HG03520 (cell line): Measurements from ENCODE around the gene KLF13.

Experiments
- ATAC-seq: cut with Tn5 transposase; IDR thresholded peaks from one replicate; pipeline ENCODE4 v1.9.1; 2021; ENCODE audit warnings: mild to moderate bottlenecking, moderate library complexity; ENCODE audit not compliant: unreplicated experiment

Gene KLF13

DNA sequence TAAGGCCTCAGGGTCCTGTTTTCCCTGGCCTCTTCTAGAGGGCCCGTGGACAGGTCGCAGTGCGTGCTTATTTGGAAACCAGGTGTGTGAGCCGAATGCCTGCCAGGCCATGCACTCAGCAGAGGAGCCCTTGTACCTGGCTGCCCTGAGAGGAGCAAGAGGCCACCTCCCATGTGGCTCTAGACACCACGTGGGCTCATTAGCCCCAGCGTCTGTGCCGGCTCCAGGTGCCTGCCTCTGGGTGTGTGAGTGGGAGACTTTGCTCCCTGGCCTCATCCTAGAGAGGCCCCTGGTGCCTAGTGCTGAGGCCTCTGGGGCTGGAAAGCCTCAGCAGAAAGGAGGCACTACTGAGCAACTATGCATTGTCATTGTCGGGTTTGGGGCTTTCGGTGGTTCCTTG, 50.4 kb downstream of the KLF13 start:
- ATAC-seq, result no peak

DNA sequence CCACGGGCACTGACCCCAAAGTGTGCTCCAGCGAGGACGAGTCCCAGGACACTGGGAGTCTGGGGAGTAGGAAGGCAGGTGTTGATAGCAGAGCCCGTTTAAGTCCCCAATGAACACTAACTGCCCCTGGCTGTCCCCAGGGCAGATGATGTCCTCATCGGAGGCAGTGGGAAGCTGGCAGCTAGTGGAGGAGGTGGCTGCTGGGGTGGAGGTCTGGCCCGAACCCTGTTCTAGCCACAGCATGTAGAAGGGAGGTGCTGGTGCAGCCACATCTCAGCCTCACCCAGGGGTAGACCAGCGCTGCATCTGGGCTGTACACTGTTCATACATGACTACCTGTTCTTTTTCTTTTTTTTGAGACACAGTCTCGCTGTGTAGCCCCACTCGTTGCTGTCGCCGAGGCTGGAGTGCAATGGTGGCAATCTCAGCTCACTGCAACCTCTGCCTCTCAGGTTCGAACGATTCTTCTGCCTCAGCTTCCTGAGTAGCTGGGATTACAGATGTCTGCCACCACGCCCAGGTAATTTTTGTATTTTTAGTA, 51.8 kb downstream of the KLF13 start:
- ATAC-seq, result no peak

DNA sequence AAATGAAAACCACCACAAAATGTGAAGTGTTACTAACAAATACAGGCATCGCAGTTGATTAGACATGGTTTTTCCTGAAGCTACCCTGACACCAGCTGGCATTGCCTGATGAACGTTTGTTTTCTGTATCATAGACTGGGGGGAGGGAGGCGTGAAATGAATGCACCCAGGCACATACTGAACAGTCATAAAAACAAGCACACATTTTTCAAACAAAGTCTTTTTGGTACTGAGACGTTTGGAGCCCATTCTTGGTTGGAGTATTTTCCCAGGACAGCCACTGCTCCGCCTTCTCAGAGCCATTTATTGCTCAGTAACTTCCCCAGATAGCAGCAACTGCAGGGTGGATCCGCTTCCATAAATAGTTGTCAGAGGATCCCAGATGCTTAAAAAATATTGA, 52.4 kb downstream of the KLF13 start:
- no peak for ATAC-seq

DNA sequence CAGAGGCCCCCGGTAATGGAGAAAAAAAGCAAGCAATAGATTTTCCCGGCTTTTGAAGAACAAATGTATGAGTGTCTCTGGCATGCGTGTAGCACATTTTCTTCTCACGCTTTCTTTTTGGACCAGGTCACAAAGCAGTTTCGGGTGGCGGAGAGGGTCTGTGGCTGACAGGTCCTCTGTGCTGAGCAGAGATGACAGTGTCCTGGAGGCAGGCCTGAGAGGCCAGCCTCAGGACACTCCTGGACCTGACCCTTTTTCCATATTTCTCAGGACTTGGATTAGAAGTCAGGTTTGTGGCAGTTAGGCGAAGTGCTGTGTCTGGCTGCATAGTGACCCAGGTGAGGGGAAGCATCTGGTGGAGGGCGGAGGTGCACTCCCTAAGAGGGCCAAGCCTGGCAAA, 52.9 kb downstream of the KLF13 start:
- no peak for ATAC-seq

DNA sequence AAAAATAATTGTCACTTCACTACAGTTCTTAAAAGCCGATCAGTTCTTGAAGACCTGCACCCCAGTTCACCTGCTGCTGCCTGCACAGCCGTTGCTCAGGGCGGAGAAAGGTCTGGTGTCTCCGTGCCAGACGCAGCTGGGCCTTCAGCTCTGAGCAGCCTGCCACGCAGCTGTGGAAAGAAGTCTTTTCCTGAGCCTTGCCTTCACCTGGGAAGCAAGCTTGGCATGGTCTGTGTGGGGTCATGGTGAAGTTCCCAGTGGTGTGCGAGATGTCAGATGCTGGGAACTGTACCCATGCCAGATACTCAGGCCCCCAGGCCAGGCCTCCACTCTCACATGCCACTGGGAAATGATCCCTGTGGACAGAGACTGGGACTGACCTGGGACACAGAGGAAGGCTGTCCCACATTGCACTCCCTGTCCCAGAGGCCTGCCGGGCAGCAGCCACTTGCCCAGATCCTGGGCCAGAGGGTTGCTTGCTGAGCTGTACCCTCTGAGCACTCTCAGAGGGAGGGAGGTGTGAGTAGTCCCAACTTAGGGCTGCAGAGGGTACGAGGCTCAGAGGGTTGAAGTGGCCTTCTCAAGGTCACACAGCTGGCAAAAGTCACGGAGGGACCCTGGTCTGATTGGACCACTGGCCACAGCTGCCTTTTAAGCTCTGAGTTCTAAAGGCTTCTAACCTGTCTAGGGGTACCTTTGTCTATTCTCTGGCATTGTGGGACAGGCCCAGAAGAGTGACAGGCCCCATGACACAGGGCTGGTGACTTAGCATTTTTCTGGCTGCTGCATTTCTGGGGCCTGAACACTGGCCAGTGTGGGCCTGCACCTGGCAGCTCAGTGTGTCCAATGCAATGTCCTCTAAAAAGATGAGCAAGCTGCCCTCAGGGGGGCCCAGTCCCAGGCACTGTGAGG, 55.4 kb downstream of the KLF13 start:
- no peak for ATAC-seq

DNA sequence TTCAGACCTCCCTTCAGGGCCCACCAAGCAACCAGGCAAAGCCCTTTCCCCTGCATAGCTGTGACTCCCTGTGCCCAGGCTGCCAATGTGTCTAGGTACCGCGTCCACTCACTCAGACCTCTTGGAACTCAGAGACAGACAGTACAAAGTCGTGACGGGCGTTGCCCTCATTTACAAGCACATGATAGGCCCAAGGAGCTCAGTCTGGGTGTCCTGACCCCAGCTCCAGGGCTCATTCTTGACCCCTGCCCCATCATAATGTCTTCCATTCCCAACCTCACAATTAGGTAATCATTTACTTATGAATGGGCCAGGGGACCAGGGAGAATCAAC, 56.0 kb downstream of the KLF13 start:
- no peak for ATAC-seq

DNA sequence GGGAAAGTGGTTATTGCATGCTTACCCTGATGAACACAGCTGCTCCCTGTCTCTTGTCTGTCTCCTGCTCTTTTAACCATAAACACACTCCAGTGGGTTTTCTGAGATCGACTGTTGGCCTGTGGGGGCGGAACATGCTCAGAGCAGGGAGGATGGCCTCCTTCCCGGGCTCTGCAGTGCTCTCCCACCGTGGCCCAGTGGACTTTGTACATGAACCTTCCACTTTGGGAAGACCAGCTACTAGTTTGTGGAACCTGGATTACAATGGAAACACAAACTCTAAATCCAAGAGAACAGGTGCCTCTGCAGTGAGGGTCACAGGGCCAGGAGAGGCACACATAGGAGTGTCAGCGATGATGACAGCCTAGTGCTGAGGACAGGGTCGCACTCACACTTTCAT, 56.5 kb downstream of the KLF13 start:
- no peak for ATAC-seq

DNA sequence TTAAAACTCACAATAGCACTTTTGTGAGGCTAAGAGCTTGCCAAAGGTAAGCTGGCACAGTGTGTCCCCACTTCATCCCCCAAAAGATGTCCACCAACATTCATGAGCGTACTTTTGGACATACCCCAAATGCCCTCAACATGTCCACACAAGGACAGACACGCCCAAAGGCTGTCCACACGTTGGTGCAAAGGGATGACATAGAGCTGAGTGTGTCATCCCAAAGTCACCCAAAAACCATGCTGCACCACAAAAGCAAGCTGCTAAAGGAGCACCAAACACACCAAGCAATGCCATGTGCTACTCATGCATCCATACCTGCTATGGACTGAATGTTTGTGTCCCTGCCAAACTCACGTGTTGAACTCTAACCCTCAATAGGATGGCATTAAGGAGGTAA, 57.9 kb downstream of the KLF13 start:
- no peak for ATAC-seq

DNA sequence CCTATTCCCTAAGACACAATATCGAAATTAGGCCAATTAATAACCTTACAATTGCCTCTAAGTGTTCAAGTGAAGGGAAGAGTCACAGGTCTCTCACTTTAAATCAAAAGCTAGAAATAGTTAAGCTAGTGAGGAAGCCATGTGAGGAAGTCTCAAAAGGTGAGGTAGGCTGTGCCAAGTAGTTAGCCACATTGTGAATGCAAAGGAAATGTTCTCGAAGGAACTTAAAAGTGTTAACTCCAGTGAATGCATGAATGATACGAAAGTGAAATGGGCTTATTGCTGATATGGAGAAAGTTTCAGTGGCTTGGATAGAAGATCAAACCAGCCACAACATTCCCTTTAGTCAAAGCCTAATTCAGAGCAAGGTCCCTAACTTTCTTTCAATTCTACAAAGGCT, 59.1 kb downstream of the KLF13 start:
- ATAC-seq, result no peak

DNA sequence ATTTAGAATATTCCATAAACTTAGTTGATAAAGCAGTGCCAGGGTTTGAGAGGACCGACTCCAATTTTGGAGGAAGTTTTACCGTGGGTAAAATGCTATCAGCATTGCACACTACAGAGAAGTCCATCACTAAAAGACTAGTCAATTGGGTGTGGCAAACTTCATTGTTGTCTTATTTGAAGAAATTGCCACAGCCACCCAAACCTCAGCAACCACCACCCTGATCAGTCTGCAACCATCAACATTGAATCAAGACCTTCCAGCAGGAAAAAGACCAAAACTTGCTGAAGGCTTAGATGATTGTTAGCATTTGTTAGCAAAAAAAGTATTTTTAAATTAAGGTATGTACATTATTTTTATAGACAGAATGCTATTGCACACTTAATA, 60.5 kb downstream of the KLF13 start:
- no peak for ATAC-seq

DNA sequence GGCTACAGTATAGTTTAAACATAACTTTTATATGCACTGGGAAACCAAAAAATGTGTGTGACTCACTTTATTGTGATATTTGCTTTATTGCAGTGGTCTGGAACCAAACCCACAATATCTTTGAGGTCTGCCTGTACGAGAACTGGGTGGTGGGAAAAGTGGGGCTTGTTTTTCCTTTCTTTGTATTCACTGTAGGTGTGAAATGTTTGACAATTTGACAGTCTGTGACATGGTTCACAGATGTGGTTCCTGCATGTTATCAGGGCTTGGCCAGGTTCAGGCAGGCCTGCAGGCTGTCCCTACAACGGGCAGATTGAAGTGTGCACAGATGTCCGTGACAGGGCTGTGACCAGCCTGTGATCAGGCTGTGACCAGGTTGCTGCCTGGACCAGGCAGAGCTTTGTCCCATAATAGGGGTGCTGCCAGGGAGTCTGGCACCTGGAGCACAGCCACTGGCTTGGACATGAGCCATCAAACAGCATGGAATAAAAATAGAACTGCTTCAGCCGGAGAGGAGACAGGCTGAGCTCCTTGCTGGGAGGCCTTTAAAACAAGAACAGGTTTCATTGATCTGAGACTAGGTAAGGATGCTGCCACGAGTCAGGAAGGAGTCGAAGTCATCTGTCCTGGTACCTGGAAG, 61.0 kb downstream of the KLF13 start:
- ATAC-seq, result no peak

DNA sequence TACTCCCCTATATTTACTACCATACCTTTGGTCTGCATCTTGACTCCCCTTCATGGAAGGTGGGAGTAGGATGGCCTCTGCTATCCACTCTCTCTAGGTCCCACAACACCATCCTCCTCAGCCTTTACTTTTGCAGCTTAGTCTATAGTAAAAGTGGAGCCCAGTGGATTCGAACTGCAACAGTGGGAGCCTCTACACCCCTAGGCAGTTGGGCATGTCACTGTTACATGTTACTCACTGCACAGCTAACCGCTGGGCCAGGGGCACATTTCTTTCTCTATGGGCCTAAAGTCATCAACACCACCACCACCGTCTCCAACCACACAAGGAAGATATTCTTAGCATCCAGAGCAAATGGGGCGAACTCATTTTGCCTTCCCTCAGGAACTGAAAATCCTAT, 62.9 kb downstream of the KLF13 start:
- no peak for ATAC-seq

DNA sequence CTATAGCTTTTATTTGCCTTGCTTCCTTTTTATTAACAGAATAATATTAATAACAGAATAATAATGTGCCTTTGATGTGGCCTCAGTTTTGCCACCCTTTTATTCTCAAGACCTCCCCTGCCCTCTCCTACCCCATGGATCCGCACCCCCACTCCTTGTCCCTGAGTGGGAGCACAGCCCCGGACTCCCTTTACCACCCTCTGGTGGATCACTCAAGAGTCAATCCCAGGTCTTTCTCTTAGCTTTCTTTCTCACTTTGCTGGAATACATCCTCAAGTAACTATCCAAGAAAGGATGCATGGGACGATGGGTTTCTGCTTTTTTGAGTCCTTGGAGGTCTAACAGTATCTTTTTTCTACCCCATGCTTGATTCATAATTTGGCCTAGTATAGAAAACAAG, 63.4 kb downstream of the KLF13 start:
- ATAC-seq, result no peak

DNA sequence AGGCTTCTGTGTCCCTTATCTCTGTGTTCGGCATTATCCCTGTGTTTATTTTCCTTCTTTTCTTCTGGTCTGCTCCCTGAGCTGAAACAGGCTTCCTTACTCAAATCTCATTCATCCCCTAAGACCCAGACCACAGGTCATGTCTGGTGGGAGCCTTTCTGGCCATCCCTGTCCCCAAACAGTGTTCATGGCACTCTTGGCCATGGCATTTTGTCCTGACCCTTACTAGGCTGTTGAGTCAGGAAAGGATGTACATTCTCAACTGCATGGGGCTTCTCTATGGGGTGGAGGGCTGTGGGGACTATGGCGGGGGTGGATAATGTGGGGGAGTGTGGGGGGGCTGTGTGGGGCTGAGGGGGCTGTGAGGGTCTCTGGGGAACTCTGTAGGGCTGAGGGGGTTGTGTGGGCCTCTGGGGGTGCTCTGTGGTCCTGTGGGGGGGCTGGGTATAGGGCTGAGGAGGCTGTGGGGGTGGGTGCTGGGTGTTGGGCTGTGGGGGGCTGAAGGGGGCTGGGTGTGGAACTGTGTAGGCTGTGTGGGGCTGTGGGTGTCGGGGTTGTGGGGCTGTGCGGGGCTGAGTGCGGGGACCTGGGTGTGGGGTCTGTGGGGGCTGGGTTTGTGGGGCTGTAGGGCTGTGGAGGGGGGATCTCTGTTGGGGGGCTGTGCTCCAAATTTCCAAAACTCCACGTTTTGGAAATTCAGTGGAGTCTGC, 64.3 kb downstream of the KLF13 start:
- ATAC-seq, result no peak

DNA sequence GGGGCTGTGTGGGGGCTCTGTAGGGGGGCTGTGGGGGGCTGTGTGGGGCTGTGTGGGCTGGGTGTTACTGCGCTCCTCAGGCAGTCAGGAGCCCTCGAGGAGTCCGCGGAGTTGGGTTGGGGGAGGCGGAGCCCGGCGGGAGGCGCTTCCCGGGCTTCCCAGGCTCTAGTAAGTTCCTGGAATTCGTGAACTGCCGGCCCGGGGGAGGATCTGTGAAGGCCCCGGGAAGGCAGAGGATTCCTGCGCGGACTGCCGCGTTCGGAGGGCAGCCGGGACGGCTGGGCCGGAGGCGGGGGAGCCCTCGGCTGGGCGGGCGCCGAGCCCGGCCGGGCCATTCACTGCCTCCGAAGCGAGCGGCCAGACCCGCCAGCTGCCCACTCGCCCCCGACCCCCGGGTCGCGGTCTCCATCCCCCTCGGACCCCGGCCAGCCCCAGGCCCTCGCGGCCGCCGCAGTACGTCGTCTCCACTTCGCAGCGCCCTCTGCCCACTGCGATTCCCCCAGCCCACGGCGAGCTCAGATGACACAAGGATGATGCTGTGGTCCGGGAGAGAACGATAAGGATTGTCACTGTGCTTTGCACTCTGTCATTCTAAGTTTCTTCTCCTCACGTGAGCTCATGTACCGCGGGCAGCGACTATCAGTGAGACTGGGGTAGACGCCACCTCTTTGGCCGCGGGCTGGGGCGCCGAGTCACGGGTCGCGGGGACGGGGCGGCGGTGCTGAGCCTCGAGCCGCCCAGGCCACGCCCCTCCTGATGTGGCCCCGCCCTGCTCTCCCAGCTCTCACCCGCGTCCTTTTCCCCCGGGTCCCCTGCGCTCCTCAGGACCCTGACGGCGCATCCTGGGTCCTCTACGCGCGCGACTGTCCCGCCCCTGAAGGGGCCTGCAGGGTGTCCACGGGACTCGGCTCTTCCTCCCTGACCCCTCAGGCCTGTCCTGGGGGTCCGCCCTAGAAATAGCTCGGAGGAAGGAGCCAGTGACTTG, 65.3 kb downstream of the KLF13 start:
- ATAC-seq, result peak; percentile 83

DNA sequence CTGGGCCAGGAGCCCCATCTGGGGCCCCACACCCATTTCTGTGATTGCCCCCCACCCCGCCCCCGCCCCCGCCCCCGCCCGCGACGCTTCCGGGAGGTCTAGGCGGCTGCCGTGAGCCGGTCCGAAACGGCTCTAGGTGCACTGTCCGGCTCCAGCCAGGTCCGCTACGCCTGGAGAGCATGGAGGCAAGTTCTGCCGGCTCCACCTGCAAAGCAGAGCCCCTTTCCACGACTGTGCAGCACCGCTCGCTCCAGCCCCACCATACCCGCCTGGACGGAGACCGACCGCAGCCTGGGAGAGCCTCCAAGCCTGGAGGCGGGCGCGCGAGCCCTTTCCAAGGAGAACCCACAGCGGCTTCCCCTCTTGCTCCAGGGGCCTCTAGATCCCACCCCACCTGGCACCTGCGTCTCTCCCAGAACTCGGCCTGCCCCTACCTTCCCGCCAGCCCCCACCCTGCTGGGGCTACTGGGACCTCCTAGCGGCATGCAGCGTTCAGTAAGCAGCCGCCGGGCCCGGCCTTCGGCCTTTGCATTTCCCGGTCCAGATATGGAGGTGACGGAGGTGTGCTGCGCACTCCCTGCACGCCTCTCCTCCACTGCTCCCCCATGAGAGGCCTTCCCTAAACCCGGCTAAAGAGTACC, 66.2 kb downstream of the KLF13 start:
- ATAC-seq, result no peak

DNA sequence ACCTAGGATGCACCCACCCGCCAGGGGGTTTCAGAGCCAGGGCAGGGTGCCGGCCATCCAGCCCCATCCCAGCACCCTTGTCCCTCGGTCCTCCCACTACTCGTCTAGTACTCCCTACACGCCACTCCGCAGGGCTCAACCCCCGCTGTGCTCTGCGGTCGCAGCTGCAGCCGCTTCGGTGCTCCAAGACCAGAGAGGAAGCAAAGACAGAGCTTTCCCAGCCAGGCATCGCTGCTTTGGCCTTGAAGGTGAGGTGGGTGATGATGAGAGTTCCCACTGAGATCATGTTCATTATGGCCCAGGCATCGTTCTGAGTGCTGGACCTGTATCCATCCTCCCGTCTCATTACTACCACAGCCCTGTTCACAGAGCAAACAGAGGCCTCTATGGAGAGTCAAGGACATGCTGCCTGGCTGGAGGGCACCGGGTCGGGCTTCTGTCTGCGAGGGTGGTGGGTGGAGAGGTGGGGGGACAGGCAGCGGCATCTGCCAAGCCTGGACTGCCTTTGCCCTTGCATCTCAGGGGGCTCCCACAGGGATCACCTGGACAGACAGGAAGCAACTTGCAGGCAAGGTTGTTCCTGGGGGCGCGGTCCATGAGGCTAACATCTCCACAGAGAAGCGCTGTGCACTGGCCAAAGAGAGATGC, 66.9 kb downstream of the KLF13 start:
- no peak for ATAC-seq

DNA sequence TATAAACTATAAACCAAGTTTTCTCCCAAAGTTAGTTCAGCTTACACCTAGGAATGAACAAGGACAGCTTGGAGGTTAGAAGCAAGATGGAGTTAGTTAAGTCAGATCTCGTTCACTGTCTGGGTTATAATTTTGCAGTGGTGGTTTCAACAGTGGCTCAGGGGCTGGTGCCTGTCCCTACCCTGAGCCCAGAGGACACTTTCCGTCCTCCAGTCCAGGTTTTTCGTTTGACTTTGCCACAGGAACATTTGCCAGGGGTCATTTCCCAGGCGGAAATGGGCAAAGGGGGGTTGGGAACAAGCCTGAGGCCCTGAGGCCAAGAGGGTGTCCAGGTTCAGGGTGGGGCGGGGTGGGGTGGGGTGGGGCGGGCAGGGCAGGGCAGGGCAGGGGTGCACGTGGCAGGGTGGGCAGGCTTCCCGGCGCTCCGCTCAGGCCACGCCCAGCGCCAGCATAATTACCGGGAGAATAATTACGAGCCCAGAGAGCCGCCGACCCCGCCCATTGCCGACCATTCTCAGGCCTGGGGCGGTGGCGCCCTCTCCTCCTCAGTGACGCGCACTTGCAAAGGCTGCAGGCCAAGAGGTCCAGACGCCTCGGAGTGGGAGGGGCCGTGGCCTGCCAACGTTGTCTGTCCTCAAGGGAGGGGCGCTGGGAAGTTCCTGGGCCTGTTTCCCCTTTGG, 70.4 kb downstream of the KLF13 start:
- ATAC-seq, result no peak
